ENCODE results near the gene SP3.
"Not testable (repeated sequence)": the region's sequence is repeated elsewhere in the genome, so short reads cannot be mapped to it uniquely, and the experiment has no call there.

Gene SP3

DNA sequence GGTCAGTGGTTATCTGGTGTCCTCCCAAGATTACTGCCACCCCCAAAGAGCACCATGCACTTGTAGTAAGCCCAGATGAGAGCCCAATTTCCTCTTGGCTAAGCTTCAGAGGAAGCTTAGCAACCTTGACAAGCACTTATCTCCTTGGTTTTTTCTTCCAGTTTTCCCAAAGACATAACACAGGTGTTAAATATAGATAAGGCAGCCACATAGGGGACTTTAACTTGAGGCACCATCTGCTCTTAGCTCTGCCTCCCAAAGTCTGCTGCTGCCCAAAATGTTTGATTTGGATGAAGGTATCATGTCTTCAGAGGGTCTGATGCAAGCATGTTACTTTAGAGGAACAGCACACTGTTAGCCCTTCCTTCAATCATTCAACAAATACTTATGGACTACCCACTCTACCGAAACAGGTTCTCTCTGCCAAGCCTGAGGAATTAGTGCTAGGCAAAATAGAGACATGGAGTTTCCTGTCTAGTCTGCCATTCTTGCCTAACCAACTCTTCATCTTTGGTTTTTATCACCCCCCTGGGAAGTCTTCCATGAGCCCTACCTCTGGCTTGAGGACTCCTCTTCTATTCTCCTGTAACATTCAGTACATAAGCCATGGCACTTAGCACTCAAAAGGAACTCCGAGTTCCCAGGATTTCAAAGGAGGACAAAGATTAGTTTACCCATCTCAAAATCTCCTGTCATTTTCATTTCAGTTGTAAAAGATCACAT, 73.7 kb downstream of the SP3 start:
- DNase-seq (ENCODE audit: low read depth in 2 of 2) = no peak

DNA sequence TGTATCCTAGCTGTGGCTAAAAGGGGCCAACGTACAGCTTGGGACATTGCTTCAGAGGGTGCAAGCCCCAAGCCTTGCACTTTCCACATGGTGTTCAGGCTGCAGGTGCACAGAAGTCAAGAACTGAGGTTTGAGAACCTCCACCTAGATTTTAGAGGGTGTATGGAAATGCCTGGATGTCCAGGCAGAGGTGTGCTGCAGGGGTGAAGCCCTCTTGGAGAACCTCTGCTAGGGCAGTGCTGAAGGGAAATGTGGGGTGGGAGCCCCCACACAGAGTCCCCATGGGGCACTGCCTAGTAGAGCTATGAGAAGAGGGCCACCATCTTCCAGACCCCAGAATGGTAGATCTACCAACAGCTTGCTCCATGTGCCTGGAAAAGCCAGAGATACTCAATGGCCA, 75.7 kb downstream of the SP3 start:
- not testable (repeated sequence) for DNase-seq (ENCODE audit: low read depth in 2 of 2)

DNA sequence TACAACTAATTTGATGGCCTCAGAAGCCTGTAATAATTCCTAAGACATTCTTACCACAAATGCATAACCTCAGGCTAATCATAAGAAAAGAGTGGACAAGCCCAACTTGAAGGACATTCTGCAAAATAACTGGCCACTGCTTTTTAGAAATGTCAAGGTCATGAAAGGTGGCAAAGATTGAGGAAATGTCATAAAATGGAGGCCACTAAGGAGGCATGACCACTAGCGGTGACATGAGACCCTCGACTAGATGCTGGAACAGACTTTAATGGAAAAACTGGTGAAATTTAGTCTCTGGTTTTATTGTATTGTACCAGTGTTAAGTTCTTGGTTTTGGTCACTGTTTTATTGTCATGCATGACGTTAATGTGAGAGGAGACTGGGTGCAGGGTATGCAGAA, 78.6 kb downstream of the SP3 start:
- DNase-seq (ENCODE audit: low read depth in 2 of 2) = no peak

GRCh38 chr2:173884025-173884802, 81.0 kb downstream of the SP3 start:
- no peak for DNase-seq (ENCODE audit: low read depth in 2 of 2)

DNA sequence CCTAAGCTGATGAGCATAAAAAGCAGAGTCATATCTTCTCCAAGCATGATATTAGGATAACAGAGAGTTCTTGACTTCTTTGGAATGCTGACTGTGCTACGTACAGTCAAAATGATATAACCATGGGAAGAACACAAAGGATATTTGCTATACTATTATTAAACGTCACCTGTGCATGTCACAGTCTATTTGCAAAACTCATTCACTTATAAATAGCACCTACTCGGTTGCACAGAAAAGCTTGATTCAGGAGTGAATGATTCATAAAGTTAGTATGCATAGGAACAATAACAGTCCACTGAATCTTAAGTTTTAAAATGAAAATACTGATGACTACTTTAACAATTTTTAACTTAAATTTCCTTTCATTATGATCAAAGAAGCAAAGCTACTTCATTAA, 83.3 kb downstream of the SP3 start:
- no peak for DNase-seq (ENCODE audit: low read depth in 2 of 2)

DNA sequence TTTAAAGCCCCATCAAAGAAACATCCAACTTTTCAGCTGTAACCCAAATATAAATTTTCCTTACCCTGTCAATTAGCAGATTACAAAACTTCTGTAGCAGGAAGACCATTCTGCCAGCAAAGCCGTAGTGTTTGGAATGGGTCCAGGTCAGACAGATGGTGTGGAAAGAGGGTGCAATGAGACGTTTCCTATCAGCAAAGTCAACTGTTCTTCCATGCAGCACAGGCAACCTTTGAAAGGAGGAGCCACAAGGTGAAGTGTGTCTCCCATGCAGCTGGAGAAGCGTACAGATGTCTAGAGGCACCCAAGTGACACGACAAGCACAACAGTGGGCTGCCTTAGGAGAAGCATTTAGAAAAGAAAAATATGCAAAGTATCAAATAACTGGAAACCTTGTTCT, 83.7 kb downstream of the SP3 start:
- DNase-seq (ENCODE audit: low read depth in 2 of 2) = peak; percentile 8 to 11

- DNase-seq (ENCODE audit: low read depth in 2 of 2) = no peak
These were observed 84.6 kb downstream of the SP3 start for GRCh38 chr2:173880561-173880960.

- no peak for DNase-seq (ENCODE audit: low read depth in 2 of 2)
These were observed 88.2 kb downstream of the SP3 start for GRCh38 chr2:173876833-173877413.

GRCh38 chr2:173874894-173875237, 90.3 kb downstream of the SP3 start:
- DNase-seq (ENCODE audit: low read depth in 2 of 2) = no peak

DNA sequence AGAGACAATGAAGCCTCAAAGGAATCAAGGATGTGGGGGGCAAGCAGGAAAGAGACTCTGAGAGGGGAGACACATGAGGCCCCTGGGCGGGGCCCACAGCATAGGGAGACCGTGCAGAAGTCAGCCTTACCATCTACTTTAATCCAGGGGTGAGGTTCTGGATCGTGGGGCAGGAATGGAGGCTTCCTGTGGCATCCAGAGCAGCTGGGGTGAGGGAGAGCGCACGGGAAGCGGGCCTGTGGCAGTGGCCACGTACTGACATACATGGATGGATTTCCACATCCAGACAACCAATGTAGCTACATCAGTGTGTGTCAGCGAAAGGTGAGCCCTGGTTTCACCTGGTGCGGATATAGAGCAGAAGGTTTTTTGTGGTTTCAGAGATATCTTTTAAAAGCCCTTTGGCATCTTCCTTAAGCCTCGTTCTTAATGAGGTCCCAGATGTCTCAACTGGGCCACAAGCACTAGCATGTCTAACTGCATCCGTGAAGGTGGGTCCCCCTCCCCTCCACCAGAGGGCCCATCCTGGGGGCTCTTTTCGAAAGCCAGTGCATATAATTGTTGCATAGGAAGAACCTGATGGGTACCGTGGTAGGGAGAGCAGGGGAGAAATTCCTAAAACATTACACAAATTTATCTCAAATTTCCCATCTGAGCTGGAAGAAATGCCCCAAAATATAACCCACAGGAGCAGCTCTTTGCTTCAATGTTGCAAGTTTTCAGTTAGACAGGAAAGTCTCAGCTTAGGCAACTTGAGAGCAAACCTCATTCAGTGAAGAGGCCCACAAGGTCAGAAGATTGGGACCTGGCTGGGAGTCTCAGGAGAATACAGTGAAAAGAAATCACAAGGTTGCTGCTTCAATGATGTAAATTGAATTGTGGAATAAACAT, 90.9 kb downstream of the SP3 start:
- no peak for DNase-seq (ENCODE audit: low read depth in 2 of 2)

GRCh38 chr2:173872714-173873113, 92.5 kb downstream of the SP3 start:
- no peak for DNase-seq (ENCODE audit: low read depth in 2 of 2)

DNA sequence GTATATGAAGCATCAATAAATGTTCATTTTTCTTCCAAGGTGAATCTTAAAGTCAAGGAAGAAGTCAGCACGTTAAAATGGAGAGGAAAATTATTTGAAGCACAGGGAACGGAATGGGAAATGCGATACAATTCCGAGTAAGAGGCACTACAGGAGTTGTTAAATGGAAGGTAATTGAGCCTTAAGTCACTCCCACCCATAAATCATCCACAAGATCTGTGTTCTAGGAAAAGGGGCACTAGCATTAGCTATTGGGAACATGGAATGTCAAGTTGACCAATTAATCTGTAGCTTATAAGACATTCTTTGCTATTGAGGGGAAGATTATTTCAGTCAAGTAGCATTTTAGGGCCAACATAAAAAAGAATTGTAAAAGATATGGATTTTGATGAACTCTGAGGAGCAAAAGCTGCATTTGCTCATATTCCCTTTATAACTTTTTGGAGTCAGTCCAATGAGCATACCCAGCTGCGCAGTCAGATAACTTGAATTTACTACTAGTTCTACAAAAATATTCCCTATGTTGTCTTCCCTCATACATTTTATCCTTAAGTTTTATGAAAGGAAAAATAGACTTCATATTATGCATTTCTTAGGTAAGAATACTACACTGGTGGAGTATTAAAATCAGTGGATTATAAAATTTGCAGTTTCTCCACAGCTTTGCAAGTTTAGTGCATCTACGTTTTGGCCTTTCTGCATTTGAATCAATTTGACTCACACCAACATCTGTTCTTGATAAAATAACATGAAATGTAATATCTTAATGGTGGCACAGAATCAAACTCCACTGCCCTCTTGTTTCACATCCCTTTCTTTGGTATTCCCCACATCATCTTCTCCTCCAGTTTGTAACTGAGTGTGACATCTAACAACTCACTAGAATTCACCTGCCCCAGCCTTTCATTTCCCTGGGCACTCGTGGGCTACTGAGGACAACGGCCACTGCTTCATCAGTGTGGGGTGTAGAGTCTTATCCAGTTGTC, 95.6 kb downstream of the SP3 start:
- no peak for DNase-seq (ENCODE audit: low read depth in 2 of 2)

- no peak for DNase-seq (ENCODE audit: low read depth in 2 of 2)
These were observed 96.8 kb downstream of the SP3 start for GRCh38 chr2:173868406-173868805.

DNA sequence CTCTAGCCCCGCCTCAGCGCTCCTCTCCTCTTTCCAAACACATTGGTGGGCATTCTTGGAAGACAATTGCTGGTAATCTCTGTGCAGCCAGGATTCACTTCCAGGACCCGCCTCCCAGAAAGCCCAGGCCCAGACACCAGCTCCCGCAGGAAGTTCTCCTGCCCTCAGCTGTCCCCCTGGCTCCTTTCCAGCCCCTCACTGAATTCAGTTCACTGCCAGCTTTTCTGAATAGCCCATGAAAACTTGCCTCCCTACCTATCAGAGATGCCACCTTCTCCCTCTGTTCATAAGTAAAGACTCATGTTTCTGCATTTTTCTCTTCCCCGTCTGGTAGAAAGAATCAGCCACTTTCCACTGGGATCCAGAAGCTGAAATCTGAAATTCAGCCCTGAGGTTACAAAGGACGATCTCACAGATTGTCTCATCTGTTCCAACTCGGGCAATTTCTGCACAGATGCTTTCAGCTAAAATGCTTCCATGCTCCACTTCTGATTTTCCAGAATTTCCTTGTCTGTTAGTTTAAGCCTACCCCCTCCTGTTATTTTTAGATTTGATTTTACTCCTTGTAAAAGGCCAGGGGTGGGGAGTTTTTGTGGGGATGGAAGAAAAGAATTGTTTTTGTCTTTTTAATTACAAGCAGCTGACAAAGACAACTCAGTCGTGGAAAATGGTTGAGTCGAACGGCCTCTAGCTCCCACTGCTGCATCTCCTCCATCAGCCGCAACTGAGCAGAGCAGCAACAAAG, 98.1 kb downstream of the SP3 start:
- DNase-seq (ENCODE audit: low read depth in 2 of 2) = no peak

- no peak for DNase-seq (ENCODE audit: low read depth in 2 of 2)
These were observed 99.0 kb downstream of the SP3 start for GRCh38 chr2:173865971-173866873.

GRCh38 chr2:173862612-173863217, 102.5 kb downstream of the SP3 start:
- DNase-seq (ENCODE audit: low read depth in 2 of 2) = no peak

DNA sequence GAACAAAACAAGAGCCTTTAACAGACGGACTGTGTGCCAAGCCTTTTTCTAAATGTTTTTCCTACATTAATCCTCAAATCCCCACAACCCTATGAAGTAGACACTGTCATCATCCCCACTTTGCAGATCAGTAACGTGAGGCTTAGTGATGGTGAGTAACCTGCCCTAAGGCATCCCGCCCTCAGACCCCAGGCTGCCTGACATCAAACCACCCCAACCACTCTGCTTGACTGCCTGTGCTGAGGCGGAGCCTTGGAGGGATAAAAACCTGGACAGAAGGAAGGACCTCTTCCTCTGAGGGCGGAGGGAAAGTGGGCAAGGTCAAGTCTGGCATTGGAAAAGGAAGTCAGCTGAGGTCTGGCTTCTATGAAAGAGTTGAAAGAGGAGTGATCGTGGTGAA, 104.6 kb downstream of the SP3 start:
- no peak for DNase-seq (ENCODE audit: low read depth in 2 of 2)

DNA sequence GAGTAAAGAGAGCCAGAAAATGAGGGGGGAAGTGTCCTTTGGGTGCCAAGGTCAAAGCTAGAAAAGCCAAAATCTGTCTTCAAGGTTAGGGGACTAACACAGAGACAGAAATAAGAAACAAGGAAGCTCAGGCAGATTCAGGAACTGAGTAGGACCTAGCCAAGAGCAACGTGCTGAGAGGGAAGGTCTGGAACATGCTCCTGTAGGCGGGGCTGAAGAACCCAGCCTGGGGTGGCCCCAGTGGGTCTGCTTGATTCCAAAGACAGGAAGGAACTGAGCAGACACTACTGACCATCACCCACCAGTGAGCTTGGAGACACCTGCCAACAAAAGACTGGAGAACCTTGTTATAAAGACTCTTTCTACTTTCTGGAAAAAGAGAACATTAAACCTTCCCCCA, 105.1 kb downstream of the SP3 start:
- DNase-seq (ENCODE audit: low read depth in 2 of 2) = no peak

DNA sequence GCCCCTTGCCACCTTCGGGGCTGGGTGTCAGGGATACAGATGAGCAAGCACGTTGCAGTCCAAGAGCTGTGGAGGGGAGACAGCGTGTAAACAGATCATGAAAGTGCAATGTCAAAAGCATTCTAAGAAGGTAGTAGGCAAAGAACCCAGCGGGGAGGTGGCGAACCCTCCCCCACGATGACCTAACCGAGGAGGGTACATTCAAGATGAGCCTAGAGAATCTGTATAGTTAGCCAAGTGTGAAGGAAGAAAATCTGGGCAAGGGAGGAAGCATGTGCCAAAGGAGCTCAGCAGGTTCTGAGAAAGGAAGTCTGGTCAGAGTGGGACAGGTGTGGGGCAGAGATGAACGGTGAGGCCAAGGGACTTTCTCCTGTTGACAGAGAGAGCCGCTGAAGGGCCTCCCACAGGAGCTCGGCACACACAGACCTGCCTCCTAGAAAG, 106.9 kb downstream of the SP3 start:
- no peak for DNase-seq (ENCODE audit: low read depth in 2 of 2)
